RKO (cell line): ENCODE data around the gene DVL2.
"Not testable (repeated sequence)": the region's sequence is repeated elsewhere in the genome, so short reads cannot be mapped to it uniquely, and the experiment has no call there.

Experiments
- DNase-seq: peaks from one replicate; pipeline ENCODE4 v3.0.0-alpha.2; 2016; ENCODE audit warnings: low spot score

The DVL2 gene

DNA sequence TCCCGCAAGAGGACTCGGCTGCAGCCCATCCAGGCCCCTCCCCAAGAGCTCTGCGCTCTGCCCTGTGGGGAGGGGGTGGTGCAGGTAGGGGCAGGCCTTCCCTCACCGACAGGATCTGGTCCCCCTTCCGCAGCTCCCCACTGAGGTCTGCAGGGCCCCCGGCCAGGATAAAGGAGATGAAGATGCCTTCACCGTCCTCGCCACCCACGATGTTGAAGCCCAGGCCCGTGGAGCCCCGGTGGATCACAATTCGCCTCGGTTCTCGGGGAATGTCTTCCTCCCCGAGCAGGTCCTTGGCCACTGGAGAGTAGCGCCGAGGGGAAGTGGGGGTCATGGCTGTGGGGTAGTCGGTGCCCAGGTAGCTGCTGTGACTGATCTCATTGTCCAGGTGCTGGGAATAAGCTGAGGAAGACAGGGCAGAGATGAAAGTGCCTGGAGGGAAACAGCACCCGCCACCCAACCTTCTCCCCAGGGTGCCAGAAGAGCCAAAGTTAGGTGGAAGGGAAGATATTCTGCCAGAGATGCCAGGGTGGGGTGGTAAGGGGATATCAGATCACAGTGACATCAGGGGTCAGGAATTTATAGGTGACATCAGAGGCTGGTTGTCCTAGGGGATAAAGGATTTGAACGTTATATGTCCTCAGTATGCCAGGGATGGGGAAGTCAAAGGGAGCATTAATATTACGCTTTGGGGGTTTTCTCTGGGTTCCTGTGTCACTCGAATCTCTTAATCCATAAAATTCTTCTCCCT is 37.5 kb downstream of the DVL2 start:
- no peak for DNase-seq

DNA sequence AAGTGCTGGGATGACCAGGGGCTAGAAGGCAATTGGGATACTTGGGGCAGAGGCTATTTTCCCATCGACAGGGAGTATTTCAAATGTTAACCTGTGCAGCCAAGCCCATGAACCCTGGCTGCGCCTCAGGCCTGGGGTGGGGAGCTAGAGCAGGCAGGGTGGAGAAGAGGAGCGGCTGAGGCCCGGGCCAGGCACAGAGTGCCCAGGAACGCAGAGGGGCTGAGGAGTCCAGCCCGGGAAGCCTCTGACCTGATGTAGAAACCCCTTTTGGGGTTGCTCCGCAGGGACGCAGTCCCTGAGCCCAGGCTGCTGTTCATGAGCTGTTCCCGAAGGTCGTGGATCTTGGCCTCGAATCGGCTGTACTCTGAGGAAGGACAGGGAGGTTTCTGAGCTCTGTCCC is 38.3 kb downstream of the DVL2 start:
- DNase-seq, result no peak

DNA sequence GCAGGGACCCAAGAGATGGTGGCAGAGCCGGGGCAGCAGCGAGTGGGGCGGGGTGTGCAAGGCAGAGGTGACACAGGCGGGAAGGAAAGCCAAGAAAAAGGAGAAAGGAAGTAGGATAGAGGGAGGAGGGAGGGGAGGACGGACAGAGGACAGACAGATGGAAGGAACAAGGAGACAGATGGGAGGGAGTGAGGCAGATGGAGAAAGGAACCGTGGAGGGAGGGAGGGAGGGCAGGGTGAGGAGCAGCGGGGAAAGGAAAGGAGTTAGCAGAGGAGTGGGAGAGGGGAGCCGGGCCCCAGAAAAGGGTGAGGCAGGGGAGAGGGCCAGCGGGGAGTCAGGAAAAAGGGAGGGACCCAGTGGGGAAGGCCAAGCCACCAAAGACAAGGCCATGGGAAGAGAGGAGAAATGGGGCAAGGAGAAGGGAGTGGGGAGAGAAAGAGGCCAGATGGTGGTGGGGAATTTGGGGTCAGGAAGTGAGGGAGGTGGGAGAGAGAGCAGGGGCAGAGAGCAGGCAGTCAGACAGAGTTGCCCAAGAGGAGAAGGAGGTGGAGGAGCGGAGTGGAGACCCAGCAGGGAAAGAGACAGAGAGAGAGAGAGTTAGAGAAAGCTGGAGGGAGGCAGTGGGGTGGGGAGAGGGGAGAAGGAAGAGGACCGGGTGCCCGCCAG is 41.9 kb downstream of the DVL2 start:
- DNase-seq, result no peak

DNA sequence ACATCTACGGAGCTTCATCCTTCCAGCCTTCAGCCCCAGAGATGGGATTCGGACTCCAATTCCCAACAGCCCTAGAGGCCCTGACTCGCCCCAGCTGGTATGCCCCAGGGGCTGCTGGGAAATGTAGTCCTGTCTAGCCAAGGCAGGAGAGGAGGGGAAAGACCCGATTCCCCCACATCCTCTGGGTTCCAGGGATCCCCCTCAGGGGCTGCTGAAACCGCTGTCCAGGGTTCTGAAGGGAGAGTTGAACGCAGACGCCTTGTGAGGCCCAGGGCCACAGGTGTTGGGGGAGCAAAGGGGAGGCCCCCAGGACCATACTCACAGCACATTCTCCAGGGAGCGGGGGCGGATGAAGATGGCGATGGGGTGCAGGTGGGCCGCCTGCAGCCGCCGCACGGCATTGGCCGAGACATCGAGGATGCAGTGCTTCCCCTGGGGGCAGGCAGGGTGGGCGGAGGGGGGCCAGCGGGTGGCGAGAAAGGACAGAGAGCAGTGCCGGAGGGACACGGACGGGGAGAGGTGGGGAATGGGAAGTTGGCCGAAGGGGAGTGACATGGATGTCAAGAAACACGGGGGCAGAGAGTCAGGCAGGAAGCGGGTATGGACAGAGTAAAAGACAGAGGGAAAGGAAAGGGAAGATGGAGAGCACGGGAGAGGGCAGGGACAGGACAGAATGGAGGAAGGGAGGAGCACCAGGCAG is 42.6 kb downstream of the DVL2 start:
- DNase-seq, result peak; percentile 39

DNA sequence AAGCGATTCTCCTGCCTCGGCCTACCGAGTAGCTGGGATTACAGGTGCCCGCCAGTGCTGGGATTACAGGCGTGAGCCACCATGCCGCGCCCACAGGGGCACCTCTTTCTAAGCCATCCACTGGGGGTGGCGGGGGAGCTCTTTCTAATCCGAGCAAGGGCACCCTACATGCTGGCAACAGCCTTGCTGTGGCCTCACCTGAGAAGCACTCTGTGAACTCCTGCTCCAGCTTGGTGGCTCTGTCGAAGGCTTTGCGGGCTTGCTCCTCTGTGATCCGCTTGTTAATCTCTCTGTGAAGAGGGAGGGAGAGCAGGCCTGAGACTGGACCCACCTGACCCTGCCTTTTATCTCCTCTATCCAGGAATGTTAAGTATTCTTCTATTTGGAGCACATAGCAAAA is 43.2 kb downstream of the DVL2 start:
- no peak for DNase-seq

DNA sequence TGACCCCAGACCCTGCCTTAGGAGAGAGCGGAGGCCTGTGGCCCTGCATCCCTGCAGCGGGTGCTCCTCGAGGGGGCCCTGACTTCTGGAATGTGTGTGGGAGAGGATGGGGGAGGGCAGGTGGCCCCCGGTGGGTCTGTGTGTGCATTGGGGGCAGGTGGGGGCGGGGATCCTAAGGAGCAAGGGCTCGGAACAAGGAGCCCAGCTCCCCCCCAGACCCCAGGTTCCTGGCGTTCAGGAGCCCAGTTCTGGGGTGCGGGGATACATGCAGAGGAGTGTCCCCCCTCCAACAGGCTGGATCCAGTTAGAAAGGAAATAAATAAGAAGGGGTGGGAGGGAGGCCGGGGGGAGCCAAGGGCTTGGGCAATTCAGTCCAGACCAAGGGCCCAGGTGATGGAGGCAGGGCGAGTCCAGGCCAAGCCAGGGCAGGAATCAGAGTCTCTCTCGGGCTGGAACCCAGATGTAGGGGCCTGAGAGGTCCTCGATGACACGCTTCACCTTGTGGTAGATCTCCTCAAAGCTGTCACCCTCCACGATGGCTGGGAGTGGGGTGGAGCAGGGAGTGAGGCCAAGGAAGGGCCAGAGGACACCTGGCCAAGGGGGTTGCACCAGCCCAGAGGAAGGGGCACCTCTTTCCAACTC is 43.9 kb downstream of the DVL2 start:
- DNase-seq, result no peak

DNA sequence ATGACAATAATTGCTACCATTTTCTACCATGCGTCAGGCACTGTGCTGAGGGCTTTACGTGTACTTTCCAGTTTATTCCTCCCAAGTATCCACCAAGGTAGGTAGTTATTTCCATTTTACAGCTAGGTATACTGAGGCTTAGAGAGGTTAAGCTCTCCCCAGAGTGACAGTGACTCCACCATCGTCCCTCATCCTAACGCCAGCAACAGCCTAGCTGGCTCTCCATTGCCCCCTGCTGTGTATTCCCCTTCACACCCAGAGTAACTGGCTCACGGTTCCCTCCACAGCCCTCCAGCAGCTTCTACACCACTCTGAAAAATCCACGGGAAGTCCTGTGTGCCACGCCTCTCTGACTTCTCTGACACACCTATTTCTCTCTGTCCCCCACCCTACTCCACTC is 48.1 kb downstream of the DVL2 start:
- no peak for DNase-seq

DNA sequence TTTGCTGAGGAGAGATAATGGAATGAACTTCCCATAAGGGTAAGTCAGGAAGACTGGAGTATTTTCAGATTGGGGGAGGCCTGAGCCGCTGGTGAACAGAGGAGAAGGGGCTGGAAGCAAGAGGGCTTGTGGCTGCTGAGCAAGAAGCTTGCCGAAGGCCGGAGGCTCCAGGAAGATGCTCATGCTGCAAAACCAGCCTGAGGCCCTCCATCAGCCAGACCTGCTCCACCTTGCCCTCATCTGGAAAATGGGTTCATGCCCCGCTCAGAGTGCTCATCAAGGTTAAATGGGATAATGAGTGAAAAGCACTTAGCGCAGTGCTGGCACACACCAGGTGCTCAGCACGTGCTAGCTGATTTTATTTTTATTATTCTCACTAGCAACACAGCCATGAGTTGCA is 49.7 kb downstream of the DVL2 start:
- DNase-seq, result no peak

DNA sequence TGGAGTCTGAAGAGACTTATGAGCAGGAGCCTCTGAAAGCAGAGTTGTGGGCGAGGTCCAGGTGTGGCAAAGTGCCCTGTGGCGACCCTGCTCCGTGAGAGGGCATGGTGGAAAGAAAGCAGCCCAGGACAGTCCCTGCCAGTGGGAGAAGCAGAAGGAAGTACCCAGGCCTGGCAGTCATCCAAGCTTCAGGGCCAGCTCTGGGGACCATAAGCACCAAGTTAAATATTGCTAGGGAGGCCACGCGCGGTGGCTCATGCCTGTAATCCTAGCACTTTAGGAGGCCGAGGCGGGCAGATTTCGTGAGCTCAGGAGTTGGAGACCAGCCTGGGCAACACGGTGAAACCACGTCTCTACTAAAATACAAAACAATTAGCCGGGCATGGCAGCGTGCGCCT is 50.2 kb downstream of the DVL2 start:
- no peak for DNase-seq

DNA sequence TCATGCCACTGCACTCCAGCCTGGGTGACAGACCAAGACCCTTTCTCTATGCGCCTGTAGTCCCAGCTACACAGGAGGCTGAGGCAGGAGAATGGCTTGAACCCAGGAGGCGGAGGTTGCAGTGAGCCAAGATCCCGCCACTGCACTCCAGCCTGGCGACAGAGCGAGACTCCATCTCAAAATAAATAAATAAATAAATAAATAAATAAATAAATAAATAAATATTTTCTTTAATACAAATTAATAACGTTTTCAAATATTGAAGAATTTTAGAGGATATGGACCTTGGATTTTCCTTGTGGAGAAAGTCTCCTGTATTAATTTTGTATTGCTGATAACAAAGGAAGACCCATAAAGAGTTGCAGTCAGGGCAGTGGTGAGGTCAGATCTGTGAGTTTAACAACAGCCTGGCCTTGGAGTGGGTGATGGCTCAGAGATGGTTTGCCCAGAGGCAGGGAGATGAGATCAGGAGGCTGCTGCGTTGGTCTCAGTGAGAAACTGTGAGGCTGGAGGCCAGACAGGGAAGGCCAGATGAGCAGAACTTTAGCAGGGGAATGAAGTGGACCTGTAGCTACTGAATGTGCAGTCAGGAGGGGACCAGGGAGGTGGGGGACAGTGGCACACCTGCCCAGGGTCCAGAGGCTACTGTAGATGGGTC is 50.8 kb downstream of the DVL2 start:
- DNase-seq, result peak; percentile 34

DNA sequence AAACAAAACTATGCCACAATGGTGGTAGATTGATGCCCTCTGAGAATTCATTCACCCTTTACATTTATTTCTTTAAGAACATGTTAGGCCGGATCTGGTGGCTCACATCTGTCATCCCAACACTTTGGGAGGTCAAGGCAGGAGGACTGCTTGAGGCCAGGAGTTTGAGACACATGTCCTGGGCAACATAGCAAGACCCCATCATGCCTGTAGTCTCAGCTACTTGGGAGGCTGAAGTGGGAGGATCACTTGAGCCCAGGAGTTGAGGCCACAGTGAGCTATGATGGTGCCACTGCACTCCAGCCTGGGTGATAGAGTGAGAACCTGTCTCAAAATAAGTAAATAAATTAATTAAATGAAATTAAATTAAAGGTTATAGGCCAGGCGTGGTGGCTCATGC is 52.2 kb downstream of the DVL2 start:
- DNase-seq, result not testable (repeated sequence)

DNA sequence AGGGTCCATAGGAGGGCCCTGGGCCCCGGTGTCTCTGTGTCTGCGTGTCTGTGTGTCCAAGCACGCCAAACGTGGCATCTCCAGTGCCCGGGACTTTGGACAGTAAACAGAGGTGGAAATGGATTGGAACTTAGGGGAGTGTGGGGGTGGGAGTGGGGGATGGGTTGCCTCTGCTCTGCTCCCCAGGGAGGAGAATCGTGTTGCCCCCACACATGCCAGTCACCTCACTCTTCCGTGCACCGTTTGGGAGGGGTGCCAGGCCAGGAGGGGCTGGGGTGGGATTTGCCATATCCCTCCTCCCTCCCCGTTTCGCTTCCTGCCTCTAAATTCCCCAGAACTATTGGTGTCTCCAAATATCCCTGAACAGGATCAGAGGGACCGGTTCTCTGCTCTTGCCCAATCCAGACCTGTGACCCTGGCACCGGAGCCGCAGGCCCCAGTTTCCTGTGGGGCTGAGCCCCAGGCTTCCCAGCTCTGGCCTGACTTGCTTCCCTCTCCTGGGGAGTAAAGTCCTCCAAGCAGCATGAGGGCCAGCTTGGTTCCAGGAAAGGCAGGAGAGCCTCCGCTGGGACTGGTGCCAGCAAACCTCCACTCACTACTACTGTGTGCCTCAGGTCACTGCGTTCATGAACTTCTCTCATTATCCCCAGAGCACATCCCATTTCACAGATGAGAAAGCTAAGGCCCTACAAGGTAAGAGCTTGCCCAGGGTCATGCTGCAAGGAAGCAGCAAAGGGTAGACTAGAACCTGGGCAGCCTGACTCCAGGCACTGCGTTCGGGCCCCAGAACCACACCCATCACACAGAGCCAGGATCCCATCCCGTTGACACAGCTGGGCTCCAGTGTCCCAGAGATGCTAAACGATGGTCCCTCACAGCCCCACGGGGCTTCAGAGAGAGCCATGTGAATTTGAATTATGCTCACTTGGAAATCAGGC is 54.7 kb downstream of the DVL2 start, which contains the start of gene ASGR1:
Gene ASGR1 (minus strand): TSS at position 54 of the 938 bp plus-strand sequence. CDS start 807 bp downstream, outside the sequence.
- DNase-seq, result no peak

DNA sequence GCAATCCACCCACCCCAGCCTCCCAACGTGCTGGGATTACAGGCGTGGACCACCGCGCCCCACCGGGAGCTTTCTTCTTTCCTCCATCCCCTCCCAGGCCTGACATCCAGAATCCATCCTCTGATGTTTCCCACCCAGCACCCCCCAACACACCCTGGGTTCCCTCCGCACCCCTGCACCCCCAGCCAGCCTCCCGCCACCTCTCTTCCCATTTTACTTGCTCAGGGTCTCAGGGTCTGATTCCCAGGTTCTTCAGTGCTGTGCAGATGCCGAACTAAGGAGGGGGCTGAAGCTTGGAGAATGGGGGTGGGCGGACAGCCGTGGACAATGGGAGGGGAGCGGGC is 55.4 kb downstream of the DVL2 start:
- no peak for DNase-seq

DNA sequence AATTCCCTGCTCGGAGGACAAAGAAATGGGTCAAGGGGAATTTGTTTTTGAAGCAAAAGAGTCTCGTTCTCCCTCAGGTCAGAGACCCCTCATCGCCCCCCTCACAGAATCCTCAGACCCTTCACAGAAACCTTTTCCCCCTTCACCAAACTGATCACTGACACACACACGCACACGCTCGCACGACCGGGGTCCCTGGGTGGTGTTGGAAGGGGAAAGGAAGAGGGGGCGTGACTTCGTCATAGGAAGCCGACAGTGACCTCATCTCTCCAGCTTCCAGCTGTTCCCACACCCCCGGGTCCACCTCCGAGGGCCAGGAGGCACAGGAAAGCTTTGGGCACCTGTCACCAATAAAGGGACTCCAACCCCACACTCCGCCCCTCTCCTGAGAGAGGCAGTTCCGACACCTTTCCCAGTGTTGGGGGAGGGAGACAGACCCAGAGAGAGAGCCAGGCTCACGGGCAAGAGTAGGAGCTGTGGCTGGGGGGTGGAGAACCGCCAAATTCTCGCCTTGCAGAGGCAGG is 56.3 kb downstream of the DVL2 start:
- peak; percentile 72 for DNase-seq

DNA sequence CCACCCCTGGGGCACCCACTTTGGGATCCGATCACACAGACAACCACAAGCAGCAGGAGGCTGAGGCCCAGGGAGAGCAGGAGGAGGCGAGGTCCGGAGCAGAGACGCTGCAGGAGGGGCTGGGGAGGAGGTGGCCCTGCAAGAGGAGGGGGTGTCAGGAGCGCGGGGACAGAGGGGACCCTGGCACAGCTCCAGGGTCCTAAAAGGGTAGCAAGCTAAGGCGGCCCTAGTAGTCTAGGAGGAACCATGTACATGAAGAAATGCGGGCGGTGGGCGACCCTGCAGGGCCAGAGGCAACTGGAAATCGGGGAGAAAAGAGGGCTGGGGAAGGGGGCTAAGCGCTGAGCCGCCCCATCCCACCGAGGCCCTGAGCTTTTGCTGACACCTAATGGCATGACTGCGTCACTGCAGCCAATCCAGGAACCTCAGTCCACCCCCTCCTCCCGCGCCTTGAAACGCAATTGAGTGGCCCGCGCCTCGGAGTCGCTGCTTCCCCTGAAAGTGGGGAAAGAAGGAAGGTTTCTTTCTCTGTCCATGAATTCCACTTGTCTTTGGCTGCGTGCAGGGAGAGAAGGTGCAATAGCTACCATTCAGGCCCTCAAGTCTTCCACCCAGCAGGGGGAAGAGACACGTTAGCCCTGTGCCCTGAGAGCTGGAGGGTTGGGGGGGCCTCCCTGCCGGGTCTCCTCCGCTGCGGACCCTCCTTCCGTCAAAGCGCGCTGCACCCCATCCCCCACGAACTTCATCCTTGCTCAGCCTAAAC is 56.9 kb downstream of the DVL2 start:
- peak; percentile 80 for DNase-seq

DNA sequence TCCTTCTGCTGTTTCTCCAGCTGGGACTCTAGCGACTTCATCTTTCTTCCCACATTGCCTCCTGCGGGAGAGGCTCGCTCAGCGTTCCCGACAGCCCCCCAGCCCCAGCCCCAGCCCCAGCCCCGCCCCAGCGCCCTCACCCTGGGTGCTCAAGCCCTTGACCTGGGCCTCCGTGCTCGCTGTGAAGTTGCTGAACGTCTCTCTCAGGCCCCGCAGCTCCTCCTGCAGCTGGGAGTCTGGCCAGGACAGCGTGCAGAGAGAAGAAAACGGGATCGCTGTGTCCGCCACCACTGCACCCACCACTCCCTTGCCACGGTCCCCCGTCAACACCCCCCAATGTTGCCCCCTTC is 57.5 kb downstream of the DVL2 start:
- DNase-seq, result no peak

DNA sequence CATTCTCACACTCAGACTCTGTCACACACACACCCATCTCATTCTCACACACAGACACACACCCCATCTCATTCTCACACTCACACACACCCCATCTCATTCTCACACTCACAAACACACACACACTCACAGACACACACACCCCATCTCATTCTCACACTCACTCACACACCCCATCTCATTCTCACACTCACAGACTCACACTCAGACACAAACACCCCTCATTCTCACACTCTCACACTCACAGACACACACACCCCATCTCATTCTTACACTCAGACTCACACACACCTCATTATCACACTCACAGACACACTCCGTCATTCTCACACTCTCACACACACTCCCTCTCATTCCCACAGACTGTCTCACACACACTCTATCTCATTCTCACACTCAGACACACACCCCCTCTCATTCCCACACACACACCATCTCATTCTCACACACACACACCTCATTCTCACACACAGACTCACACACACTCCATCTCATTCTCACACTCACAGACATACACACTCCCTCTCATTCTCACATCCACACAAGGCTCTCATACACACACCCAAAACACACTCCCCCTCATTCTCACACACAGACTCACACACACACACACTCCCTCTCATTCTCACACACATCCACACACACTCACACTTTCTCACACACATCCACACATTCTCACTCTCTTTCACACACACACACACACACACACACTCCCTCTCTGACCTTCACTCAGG is 58.0 kb downstream of the DVL2 start:
- no peak for DNase-seq
